Right atrium auricular region (tissue), 2 donors: ENCODE measurements around the gene INPP5B. TPM values are rescaled to one million over a fixed set of nuclear protein-coding genes. Genes with fewer than 3 reads are reported as not detected.

Source experiments
- DNase-seq: peaks from one replicate; pipeline ENCODE4 v3.0.0-alpha.2; 2019; ENCODE audit warnings: low spot score
- H3K27ac ChIP-seq, 2 donors: fragments of 200-600 bp; sonication (generic); 1 replicate in 1 of 2; 2 replicates in 1 of 2; pipeline ENCODE4 v1.5.1; 2016 to 2019
- H3K27me3 ChIP-seq, 2 donors: fragments of 200-600 bp; sonication (generic); one replicate each; pipeline versions ENCODE4 v1.5.1 to v1.6.0; 2017 to 2019
- H3K36me3 ChIP-seq: fragments of 200-600 bp; sonication (generic); one replicate; pipeline ENCODE4 v1.5.1; 2016
- H3K4me1 ChIP-seq, 2 donors: fragments of 200-600 bp; sonication (generic); one replicate each; pipeline versions ENCODE4 v1.5.1 to v1.6.0; 2017 to 2019
- H3K4me3 ChIP-seq, 2 donors: fragments of 200-600 bp; sonication (generic); 1 replicate in 1 of 2; 2 replicates in 1 of 2; pipeline ENCODE4 v1.5.1; 2017 to 2019; ENCODE audit warnings: mild to moderate bottlenecking in 1 of 2, moderate library complexity in 1 of 2
- H3K9me3 ChIP-seq, 2 donors: fragments of 200-600 bp; sonication (generic); one replicate each; pipeline ENCODE4 v1.5.1; 2019
- CTCF ChIP-seq, 2 donors: fragments of 200-600 bp; sonication (generic); IDR thresholded peaks; one replicate each; pipeline ENCODE4 v1.5.1; 2019; ENCODE audit warnings: antibody characterized with exemption in 2 of 2
- total RNA-seq, 2 donors: library from RNA; depleted of rRNA; stranded (reverse); fragments of >200 nt; gene quantifications; one replicate each; pipeline ENCODE4 v1.1.0, GENCODE V29; 2016

The INPP5B gene
- total RNA-seq, 2 donors from 2014 or later, result 13.2 to 16.7 TPM

- Histone ChIP-seq H3K9me3 (no peaks in the 10 kb centered on the region), H3K36me3 (peaks cover 31% of the 10 kb centered on the region), H3K27me3 (no peaks in the 10 kb centered on the region), H3K4me3 (no peak overlapping the region), H3K4me1 (no peaks in the 10 kb centered on the region), H3K27ac (no peak overlapping the region)
- no peak for DNase-seq
- no peak for TF ChIP-seq CTCF (IDR thresholded peaks at IDR 0.05)
Measured at GRCh38 chr1:37825506-37825905, 121.3 kb downstream of the INPP5B start.

- no peak overlapping the region for H3K4me3 ChIP-seq
- no peaks in the 10 kb centered on the region for H3K27me3 ChIP-seq
- no peaks in the 10 kb centered on the region for H3K4me1 ChIP-seq
- no peak for DNase-seq
- TF ChIP-seq CTCF (IDR thresholded peaks at IDR 0.05), result no peak
- H3K36me3 ChIP-seq, result peaks cover 41% of the 10 kb centered on the region
- H3K9me3 ChIP-seq, result no peaks in the 10 kb centered on the region
- H3K27ac ChIP-seq, result no peak overlapping the region
Measured at GRCh38 chr1:37824001-37824400, 122.9 kb downstream of the INPP5B start.

- no peaks in the 10 kb centered on the region for H3K27me3 ChIP-seq
- no peaks in the 10 kb centered on the region for H3K9me3 ChIP-seq
- no peaks in the 10 kb centered on the region for H3K4me1 ChIP-seq
- no peak for TF ChIP-seq CTCF (IDR thresholded peaks at IDR 0.05)
- no peak overlapping the region for H3K27ac ChIP-seq
- H3K4me3 ChIP-seq, result no peak overlapping the region
- H3K36me3 ChIP-seq, result peaks cover 45% of the 10 kb centered on the region
- DNase-seq, result no peak
Measured at GRCh38 chr1:37822906-37823815, 123.7 kb downstream of the INPP5B start.

GRCh38 chr1:37821481-37821880 is 125.4 kb downstream of the INPP5B start:
- no peaks in the 10 kb centered on the region for H3K4me1 ChIP-seq
- no peak overlapping the region for H3K27ac ChIP-seq
- TF ChIP-seq CTCF (IDR thresholded peaks at IDR 0.05), result no peak
- no peak for DNase-seq
- H3K4me3 ChIP-seq, result no peak overlapping the region
- no peaks in the 10 kb centered on the region for H3K27me3 ChIP-seq
- peaks cover 56% of the 10 kb centered on the region for H3K36me3 ChIP-seq
- H3K9me3 ChIP-seq, result no peaks in the 10 kb centered on the region

DNA sequence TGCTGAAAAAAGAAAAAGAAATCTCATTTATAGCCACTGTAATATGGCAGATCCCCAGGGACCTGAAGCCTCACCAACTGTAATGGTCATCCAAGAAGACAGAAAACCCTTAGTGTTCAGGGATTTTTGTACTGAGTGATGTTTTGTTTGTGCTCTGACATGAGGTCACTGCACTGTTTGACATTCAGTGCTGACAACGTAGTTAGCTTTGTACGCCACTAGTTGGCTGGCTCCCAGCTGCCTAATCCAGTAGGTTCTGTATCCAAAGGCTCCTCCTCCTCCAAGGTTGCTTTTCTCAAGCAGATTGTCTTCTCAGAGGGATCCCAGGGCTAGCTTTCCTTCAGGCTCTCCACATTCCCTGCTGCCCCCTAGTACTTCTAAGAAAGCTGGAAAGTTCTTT is 129.4 kb downstream of the INPP5B start:
- no peak for TF ChIP-seq CTCF (IDR thresholded peaks at IDR 0.05)
- DNase-seq, result no peak

More for the DNA sequence above, 129.4 kb downstream of the INPP5B start:
- Histone ChIP-seq H3K27ac (no peak overlapping the region), H3K27me3 (no peaks in the 10 kb centered on the region), H3K4me3 (no peak overlapping the region), H3K4me1 (no peaks in the 10 kb centered on the region), H3K36me3 (peaks cover 59% of the 10 kb centered on the region), H3K9me3 (no peaks in the 10 kb centered on the region)
